ENCODE results near the gene ZNF474. TPM values are rescaled to one million over a fixed set of nuclear protein-coding genes. Genes with fewer than 3 reads are reported as not detected.

The ZNF474 gene
- total and polyA plus RNA-seq, 2 donors from 2014 or later: 0.38 TPM; not detected in 1

DNA sequence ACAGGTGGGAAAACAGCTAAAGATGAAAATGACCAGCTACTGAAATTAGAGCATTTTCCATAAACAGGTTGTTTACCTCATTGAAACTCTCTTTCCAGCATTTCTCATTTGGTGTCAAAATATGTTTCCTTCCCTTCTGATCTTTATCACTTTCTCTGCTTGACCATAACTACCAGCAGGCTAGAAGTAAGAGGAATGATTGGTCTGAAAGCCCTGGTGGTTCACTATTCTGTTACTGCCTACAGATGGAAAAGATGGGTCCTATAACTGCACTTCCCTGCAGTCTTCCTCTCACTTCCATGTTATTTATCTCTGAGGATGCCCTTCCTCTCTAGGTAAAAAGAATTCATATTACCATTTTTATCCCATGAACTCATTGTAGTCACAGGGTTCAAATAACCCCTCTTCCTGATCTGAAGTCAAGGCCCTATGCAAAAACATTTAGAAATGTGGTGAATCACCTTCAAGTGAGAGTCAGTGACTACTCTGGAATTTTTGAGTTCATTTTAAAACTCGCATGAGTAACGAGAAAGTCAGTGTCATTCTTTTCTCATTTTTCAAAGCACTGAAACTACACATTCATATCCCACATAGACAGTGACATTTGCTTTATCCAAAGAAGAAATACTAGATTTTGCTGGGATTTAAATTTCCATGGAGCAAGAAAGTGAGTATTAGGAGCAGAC, 51.7 kb downstream of the ZNF474 start:
- Histone ChIP-seq H3K4me3 (ENCODE audit: low read length in 3 of 3) (no peak overlapping the region), H3K9ac (ENCODE audit: low read length in 3 of 3) (no peak overlapping the region), H3K27me3 (ENCODE audit: control insufficient read depth, insufficient read depth, low read length) (no peaks in the 10 kb centered on the region), H3K36me3 (ENCODE audit: control insufficient read depth in 2 of 3, insufficient read depth in 3 of 3, low read length in 3 of 3) (no peaks in the 10 kb centered on the region), H3K27ac (ENCODE audit: low read depth in 2 of 2, low read length in 2 of 2) (no peak overlapping the region), H3K9me3 (ENCODE audit: control insufficient read depth in 2 of 3, insufficient read depth in 1 of 3, low read length in 3 of 3) (no peaks in the 10 kb centered on the region), H3K4me1 (ENCODE audit: control insufficient read depth in 2 of 3, insufficient read depth in 2 of 3, low read depth in 1 of 3, low read length in 3 of 3) (no peaks in the 10 kb centered on the region)
- intact Hi-C loops (cut with DNase I): no loop called here
- DNase-seq: no peak
- FAIRE-seq: no peak
- TF ChIP-seq, protein P1, sequence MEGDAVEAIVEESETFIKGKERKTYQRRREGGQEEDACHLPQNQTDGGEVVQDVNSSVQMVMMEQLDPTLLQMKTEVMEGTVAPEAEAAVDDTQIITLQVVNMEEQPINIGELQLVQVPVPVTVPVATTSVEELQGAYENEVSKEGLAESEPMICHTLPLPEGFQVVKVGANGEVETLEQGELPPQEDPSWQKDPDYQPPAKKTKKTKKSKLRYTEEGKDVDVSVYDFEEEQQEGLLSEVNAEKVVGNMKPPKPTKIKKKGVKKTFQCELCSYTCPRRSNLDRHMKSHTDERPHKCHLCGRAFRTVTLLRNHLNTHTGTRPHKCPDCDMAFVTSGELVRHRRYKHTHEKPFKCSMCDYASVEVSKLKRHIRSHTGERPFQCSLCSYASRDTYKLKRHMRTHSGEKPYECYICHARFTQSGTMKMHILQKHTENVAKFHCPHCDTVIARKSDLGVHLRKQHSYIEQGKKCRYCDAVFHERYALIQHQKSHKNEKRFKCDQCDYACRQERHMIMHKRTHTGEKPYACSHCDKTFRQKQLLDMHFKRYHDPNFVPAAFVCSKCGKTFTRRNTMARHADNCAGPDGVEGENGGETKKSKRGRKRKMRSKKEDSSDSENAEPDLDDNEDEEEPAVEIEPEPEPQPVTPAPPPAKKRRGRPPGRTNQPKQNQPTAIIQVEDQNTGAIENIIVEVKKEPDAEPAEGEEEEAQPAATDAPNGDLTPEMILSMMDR (IDR thresholded peaks at IDR 0.05; ENCODE audit: borderline replicate concordance, extremely low read depth, insufficient read depth): no peak

DNA sequence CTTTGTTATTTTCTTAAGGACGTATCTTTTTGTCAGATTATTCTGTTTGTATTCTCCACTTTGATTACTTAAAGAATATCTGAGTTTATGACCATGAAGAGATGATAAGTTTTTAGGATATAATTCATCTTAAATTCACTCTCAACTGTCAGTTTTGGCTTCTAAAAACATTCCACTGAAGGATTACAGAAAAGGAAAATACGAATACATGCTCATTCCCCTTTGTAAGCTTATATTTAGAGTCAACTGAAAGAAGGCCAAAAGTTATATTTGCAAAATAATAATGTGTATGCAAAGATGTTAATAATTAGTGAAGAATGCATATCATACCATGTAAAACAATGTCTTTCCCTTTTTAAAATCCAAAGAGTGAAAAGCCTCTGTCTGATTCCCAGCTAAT, 52.5 kb downstream of the ZNF474 start:
- H3K4me3 ChIP-seq (ENCODE audit: low read length in 3 of 3): no peak overlapping the region
- TF ChIP-seq, protein P1 (IDR thresholded peaks at IDR 0.05; ENCODE audit: borderline replicate concordance, extremely low read depth, insufficient read depth): no peak
- no peaks in the 10 kb centered on the region for H3K9me3 ChIP-seq (ENCODE audit: control insufficient read depth in 2 of 3, insufficient read depth in 1 of 3, low read length in 3 of 3)
- no peak for DNase-seq
- intact Hi-C loops (cut with DNase I): no loop called here
- no peaks in the 10 kb centered on the region for H3K27me3 ChIP-seq (ENCODE audit: control insufficient read depth, insufficient read depth, low read length)
- no peaks in the 10 kb centered on the region for H3K4me1 ChIP-seq (ENCODE audit: control insufficient read depth in 2 of 3, insufficient read depth in 2 of 3, low read depth in 1 of 3, low read length in 3 of 3)
- H3K27ac ChIP-seq (ENCODE audit: low read depth in 2 of 2, low read length in 2 of 2): no peak overlapping the region
- FAIRE-seq: no peak
- H3K9ac ChIP-seq (ENCODE audit: low read length in 3 of 3): no peak overlapping the region
- H3K36me3 ChIP-seq (ENCODE audit: control insufficient read depth in 2 of 3, insufficient read depth in 3 of 3, low read length in 3 of 3): no peaks in the 10 kb centered on the region

DNA sequence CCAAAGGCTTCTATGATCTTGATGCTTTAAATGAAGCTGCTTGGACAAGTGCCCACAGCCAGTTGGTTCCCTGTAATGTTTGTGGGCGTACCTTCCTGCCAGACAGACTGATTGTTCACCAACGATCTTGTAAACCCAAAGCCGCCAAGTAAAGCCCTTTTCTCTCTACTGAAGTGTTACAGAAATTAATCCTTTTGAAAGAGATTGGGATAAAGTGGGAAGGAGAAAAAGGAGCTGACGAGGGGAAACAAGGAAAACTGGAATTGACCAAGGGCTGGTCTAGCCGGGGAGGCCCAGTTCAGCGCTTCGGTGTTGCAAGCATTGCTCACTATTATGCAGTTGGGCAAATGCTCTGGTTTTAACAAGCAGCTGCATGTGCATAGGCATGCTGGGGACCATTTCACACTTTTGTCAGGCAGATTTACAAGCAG, 53.2 kb downstream of the ZNF474 start:
- Histone ChIP-seq H3K9me3 (ENCODE audit: control insufficient read depth in 2 of 3, insufficient read depth in 1 of 3, low read length in 3 of 3) (no peaks in the 10 kb centered on the region), H3K36me3 (ENCODE audit: control insufficient read depth in 2 of 3, insufficient read depth in 3 of 3, low read length in 3 of 3) (no peaks in the 10 kb centered on the region), H3K4me1 (ENCODE audit: control insufficient read depth in 2 of 3, insufficient read depth in 2 of 3, low read depth in 1 of 3, low read length in 3 of 3) (no peaks in the 10 kb centered on the region), H3K4me3 (ENCODE audit: low read length in 3 of 3) (no peak overlapping the region), H3K27ac (ENCODE audit: low read depth in 2 of 2, low read length in 2 of 2) (no peak overlapping the region), H3K27me3 (ENCODE audit: control insufficient read depth, insufficient read depth, low read length) (no peaks in the 10 kb centered on the region), H3K9ac (ENCODE audit: low read length in 3 of 3) (no peak overlapping the region)
- no peak for FAIRE-seq
- peak in 1 of 5 donors; percentile 48 for DNase-seq
- TF ChIP-seq, protein P1 (IDR thresholded peaks at IDR 0.05; ENCODE audit: borderline replicate concordance, extremely low read depth, insufficient read depth): no peak
- intact Hi-C loops (cut with DNase I): no loop called here
